Uterus (tissue), 2 donors: Measurements from ENCODE around the gene MARCHF5.

Source experiments
- CTCF ChIP-seq, 4 experiments: fragments of 200-600 bp in 2 of 4; fragments of 450-650 bp in 2 of 4; sonication (generic) in 2 of 4; IDR thresholded peaks; one replicate each; pipeline ENCODE4 v1.5.1; 2016 to 2019; ENCODE audit warnings: antibody characterized with exemption in 4 of 4, mild to moderate bottlenecking in 2 of 4, moderate library complexity in 1 of 4
- POLR2A ChIP-seq, 2 donors: fragments of 450-650 bp; IDR thresholded peaks; one replicate each; pipeline ENCODE4 v1.6.1; 2016; ENCODE audit warnings: antibody characterized with exemption in 2 of 2, mild to moderate bottlenecking in 1 of 2, moderate library complexity in 1 of 2

- TF ChIP-seq CTCF (IDR thresholded peaks at IDR 0.05) (no peak), POLR2A (IDR thresholded peaks at IDR 0.05) (no peak)
Measured at GRCh38 chr10:92284112-92284704, 6.8 kb upstream of the MARCHF5 start.
